H1 (cell line): ENCODE measurements around the gene SMARCA2. TPM values are rescaled to one million over a fixed set of nuclear protein-coding genes. Genes with fewer than 3 reads are reported as not detected.

Experiments
- CTCF ChIA-PET: fragments of 300-600 bp; sonication (Branson Sonifier 250); formaldehyde crosslinking; loops from one replicate; lab custom pipeline; 2021; ENCODE audit not compliant: partially characterized antibody; lab: Charles Lee
- POLR2A ChIA-PET: fragments of 300-600 bp; sonication (Branson Sonifier 250); formaldehyde crosslinking; loops from one replicate; lab custom pipeline; 2021; ENCODE audit warnings: inconsistent platforms; ENCODE audit not compliant: partially characterized antibody; lab: Charles Lee
- DNase-seq, 2 experiments: peaks; one replicate each; pipeline versions ENCODE4 v3.0.0 to v3.0.0-alpha.2; 2010 to 2022; ENCODE audit warnings: low spot score in 2 of 2, low read depth in 1 of 2, mixed read lengths in 1 of 2
- FAIRE-seq: peaks from 2 replicates; lab custom pipeline; 2011; peaks lifted over from hg19 to GRCh38; lab: Jason Lieb, UNC
- H2AFZ ChIP-seq: 2 replicates; pipeline ENCODE4 v1.8.1; 2012; ENCODE audit warnings: low read length, inconsistent platforms
- H2AK5ac ChIP-seq: 2 replicates; pipeline ENCODE4 v1.6.1; 2013; ENCODE audit warnings: low read depth, low read length
- H2BK120ac ChIP-seq: replicated peaks from 2 replicates; pipeline ENCODE3; 2013; ENCODE audit warnings: low read depth, low read length, inconsistent platforms
- H2BK12ac ChIP-seq: 2 replicates; pipeline ENCODE4 v1.6.1; 2013; ENCODE audit warnings: low read depth, low read length
- H2BK15ac ChIP-seq: 2 replicates; pipeline ENCODE4 v1.6.1; 2013; ENCODE audit warnings: low read length
- H2BK20ac ChIP-seq: 2 replicates; pipeline ENCODE4 v1.6.1; 2013; ENCODE audit warnings: low read length
- H2BK5ac ChIP-seq: 2 replicates; pipeline ENCODE4 v1.6.1; 2013; ENCODE audit warnings: low read depth, low read length
- H3K14ac ChIP-seq: 2 replicates; pipeline ENCODE4 v1.6.1; 2013; ENCODE audit warnings: inconsistent platforms; ENCODE audit not compliant: insufficient read length
- H3K18ac ChIP-seq: 2 replicates; pipeline ENCODE4 v1.6.1; 2013; ENCODE audit warnings: low read length; ENCODE audit errors: extremely low read depth
- H3K23ac ChIP-seq: 2 replicates; pipeline ENCODE4 v1.6.1; 2013; ENCODE audit warnings: inconsistent platforms; ENCODE audit not compliant: insufficient read length
- H3K23me2 ChIP-seq: 2 replicates; pipeline ENCODE4 v1.6.1; 2013; ENCODE audit warnings: low read depth, low read length
- H3K27ac ChIP-seq: 2 replicates; pipeline ENCODE4 v1.6.1; 2011; ENCODE audit warnings: low read depth, low read length, inconsistent platforms
- H3K27me3 ChIP-seq, 4 experiments: replicated peaks in 1 of 4; 1 replicate in 1 of 4; 2 replicates in 3 of 4; pipeline versions ENCODE4 v1.6.1 to v1.8.1; 2011 to 2013; ENCODE audit warnings: low read length in 3 of 4, mild to moderate bottlenecking in 3 of 4, inconsistent platforms in 2 of 4, mixed read lengths in 2 of 4, moderate library complexity in 1 of 4; ENCODE audit not compliant: control insufficient read depth in 3 of 4, insufficient read depth in 3 of 4; ENCODE audit errors: extremely low read depth in 1 of 4
- H3K36me3 ChIP-seq, 4 experiments: 2 replicates each; pipeline versions ENCODE4 v1.6.1 to v1.8.1; 2011 to 2013; ENCODE audit warnings: mild to moderate bottlenecking in 4 of 4, low read length in 3 of 4, moderate library complexity in 2 of 4, control low read depth in 1 of 4, inconsistent platforms in 1 of 4; ENCODE audit not compliant: insufficient read depth in 4 of 4, control insufficient read depth in 2 of 4
- H3K4ac ChIP-seq: replicated peaks from 2 replicates; pipeline ENCODE3; 2013; ENCODE audit warnings: low read length, low read depth, mixed read lengths, inconsistent platforms; ENCODE audit not compliant: insufficient read length
- H3K4me1 ChIP-seq, 4 experiments: replicated peaks in 1 of 4; 1 replicate in 1 of 4; 2 replicates in 3 of 4; pipeline versions ENCODE4 v1.6.1 to v1.8.1; 2011 to 2013; ENCODE audit warnings: low read length in 3 of 4, inconsistent platforms in 2 of 4, mixed read lengths in 1 of 4; ENCODE audit not compliant: insufficient read depth in 4 of 4, control insufficient read depth in 3 of 4
- H3K4me2 ChIP-seq, 2 experiments: 2 replicates each; pipeline versions ENCODE4 v1.6.1 to v1.8.1; 2011 to 2013; ENCODE audit warnings: low read depth in 2 of 2, low read length in 2 of 2, control low read depth in 1 of 2, inconsistent platforms in 1 of 2, mild to moderate bottlenecking in 1 of 2; ENCODE audit not compliant: insufficient read depth in 1 of 2
- H3K4me3 ChIP-seq, 4 experiments: fragments of 200-600, 300-600 bp in 1 of 4; sonication (generic), shearing (Covaris generic), sonication (Bioruptor Twin) in 1 of 4; 2 replicates each; pipeline versions ENCODE4 v1.5.1 to v1.8.1; 2011 to 2016; ENCODE audit warnings: low read length in 4 of 4, low read depth in 3 of 4, control low read depth in 2 of 4, inconsistent platforms in 2 of 4, mild to moderate bottlenecking in 2 of 4, mixed read lengths in 1 of 4, moderate library complexity in 1 of 4; ENCODE audit not compliant: insufficient read depth in 2 of 4; ENCODE audit errors: extremely low read depth in 1 of 4
- H3K56ac ChIP-seq: replicated peaks from 2 replicates; pipeline ENCODE3; 2013; ENCODE audit warnings: low read depth, mild to moderate bottlenecking, mixed read lengths, low read length, inconsistent platforms; ENCODE audit not compliant: insufficient read length
- H3K79me1 ChIP-seq: 2 replicates; pipeline ENCODE4 v1.6.1; 2013; ENCODE audit warnings: low read depth, low read length, control low read depth
- H3K79me2 ChIP-seq, 2 experiments: 2 replicates each; pipeline versions ENCODE4 v1.6.1 to v1.8.1; 2012 to 2013; ENCODE audit warnings: low read length in 2 of 2, mild to moderate bottlenecking in 2 of 2, inconsistent platforms in 1 of 2; ENCODE audit not compliant: insufficient read depth in 2 of 2, control insufficient read depth in 1 of 2
- H3K9ac ChIP-seq, 4 experiments: replicated peaks in 1 of 4; 1 replicate in 1 of 4; 2 replicates in 3 of 4; pipeline versions ENCODE4 v1.6.1 to v1.8.1; 2011 to 2013; ENCODE audit warnings: low read depth in 3 of 4, low read length in 3 of 4, control low read depth in 2 of 4, mild to moderate bottlenecking in 2 of 4, moderate library complexity in 2 of 4, inconsistent platforms in 1 of 4; ENCODE audit errors: extremely low read depth in 1 of 4
- H3K9me3 ChIP-seq, 2 experiments: 2 replicates each; pipeline versions ENCODE4 v1.6.1 to v1.8.1; 2012 to 2013; ENCODE audit warnings: mild to moderate bottlenecking in 2 of 2, moderate library complexity in 2 of 2, control low read depth in 1 of 2, inconsistent platforms in 1 of 2, low read depth in 1 of 2, low read length in 1 of 2, mixed read lengths in 1 of 2; ENCODE audit not compliant: insufficient read depth in 2 of 2
- H4K20me1 ChIP-seq, 2 experiments: replicated peaks in 1 of 2; 2 replicates each; pipeline versions ENCODE3 to v1.8.1; 2011 to 2013; ENCODE audit warnings: inconsistent platforms in 2 of 2, low read length in 2 of 2, mild to moderate bottlenecking in 1 of 2; ENCODE audit not compliant: insufficient read depth in 2 of 2, control insufficient read depth in 1 of 2
- H4K5ac ChIP-seq: 2 replicates; pipeline ENCODE4 v1.6.1; 2013; ENCODE audit warnings: low read length, low read depth, mixed read lengths, inconsistent platforms; ENCODE audit not compliant: insufficient read length
- H4K8ac ChIP-seq: 2 replicates; pipeline ENCODE4 v1.8.0; 2013; ENCODE audit warnings: mild to moderate bottlenecking, moderate library complexity, low read length, inconsistent platforms; ENCODE audit not compliant: insufficient read depth; ENCODE audit errors: extremely low read depth
- H4K91ac ChIP-seq: replicated peaks from 2 replicates; pipeline ENCODE3; 2013; ENCODE audit warnings: low read length, mixed read lengths, inconsistent platforms; ENCODE audit not compliant: insufficient read length
- BACH1 ChIP-seq: IDR thresholded peaks from 2 replicates; pipeline ENCODE4 v1.6.1; 2012; ENCODE audit warnings: low read length, improper control_type of control experiment
- BCL11A ChIP-seq, 2 experiments: IDR thresholded peaks; one replicate each; pipeline ENCODE4 v1.6.1; 2011; ENCODE audit warnings: low read depth in 2 of 2, low read length in 2 of 2, mild to moderate bottlenecking in 2 of 2
- CTCF ChIP-seq, 3 experiments: IDR thresholded peaks; 1 replicate in 2 of 3; 2 replicates in 1 of 3; pipeline versions ENCODE4 v1.5.1 to v1.6.1; 2011; ENCODE audit warnings: low read length in 3 of 3, mild to moderate bottlenecking in 3 of 3, inconsistent platforms in 2 of 3, low read depth in 1 of 3, moderate library complexity in 1 of 3; ENCODE audit not compliant: insufficient read depth in 1 of 3; ENCODE audit errors: control extremely low read depth in 1 of 3
- EP300 ChIP-seq, 2 experiments: IDR thresholded peaks; 1 replicate in 1 of 2; 2 replicates in 1 of 2; pipeline ENCODE4 v1.6.1; 2011 to 2012; ENCODE audit warnings: low read depth in 2 of 2, low read length in 2 of 2, mild to moderate bottlenecking in 2 of 2, borderline replicate concordance in 1 of 2, inconsistent platforms in 1 of 2, moderate library complexity in 1 of 2
- KDM1A ChIP-seq: fragments of 200-600, 300-600 bp; sonication (generic); IDR thresholded peaks from 2 replicates; pipeline ENCODE4 v1.7.1; 2016; ENCODE audit warnings: mild to moderate bottlenecking, low read length, borderline replicate concordance
- RAD21 ChIP-seq, 2 experiments: IDR thresholded peaks in 1 of 2; conservative IDR thresholded peaks in 1 of 2; 2 replicates each; pipeline ENCODE4 v1.6.1; 2011; ENCODE audit warnings: low read depth in 2 of 2, low read length in 2 of 2, improper control_type of control experiment in 1 of 2, inconsistent platforms in 1 of 2, mild to moderate bottlenecking in 1 of 2, moderate library complexity in 1 of 2
- RBBP5 ChIP-seq: IDR thresholded peaks from 2 replicates; pipeline ENCODE4 v1.7.1; 2012; ENCODE audit warnings: low read depth, mild to moderate bottlenecking, inconsistent platforms, low read length, moderate library complexity, borderline replicate concordance
- TEAD4 ChIP-seq: IDR thresholded peaks from 2 replicates; pipeline ENCODE4 v1.6.1; 2012; ENCODE audit warnings: low read depth, low read length, inconsistent platforms, mixed read lengths
- WGBS, 2 experiments: shearing (Covaris generic) in 1 of 2; methylation state at CpG; one replicate each; pipeline versions ENCODE4 v1.1.6 to v1.1.7; 2013 to 2015; ENCODE audit warnings: low lambda C conversion rate in 2 of 2, mixed read lengths in 2 of 2, inconsistent platforms in 1 of 2, low coverage in 1 of 2, missing lambda C conversion rate in 1 of 2; ENCODE audit not compliant: insufficient replicate concordance in 2 of 2, insufficient coverage in 1 of 2, insufficient read length in 1 of 2; ENCODE audit errors: extremely low coverage in 1 of 2, missing lambda C conversion rate in 1 of 2; 5-methylcytosine and 5-hydroxymethylcytosine counted together
- polyA plus RNA-seq, 7 experiments: library from polyadenylated mRNA; depleted of rRNA in 3 of 7; stranded (reverse) in 5 of 7; unstranded in 2 of 7; fragments of >200 nt in 5 of 7; fragments of 200-250 nt in 2 of 7; gene quantifications; 1 replicate in 5 of 7; 2 replicates in 1 of 7; 4 replicates in 1 of 7; pipeline versions ENCODE4 v1.2.1 to v1.2.3, GENCODE V29; 2011 to 2013; ENCODE audit warnings: missing spikeins in 2 of 7, mixed read lengths in 2 of 7
- total RNA-seq: library from RNA; stranded (reverse); fragmentation: NEBNext Ultra II Directional; extraction: Animal tissue kit (Norgen Biotek cat#: 25700); gene quantifications from 2 replicates; pipeline ENCODE4 v1.2.1, GENCODE V29; 2021

SMARCA2 gene
- total and polyA plus RNA-seq, 2 of the 8 experiments (the other 6 are each of a cell fraction or from before 2014, with no cell fraction given) = 6.3 to 21.7 TPM

- H2AK5ac ChIP-seq = 0 out of 2 replicates have a peak overlapping the region, but pooled peaks have one; percentile 6
- no peak for DNase-seq
- H2BK5ac ChIP-seq = peak overlapping the region; percentile 86
- peak overlapping the region; percentile 43 for H3K27ac ChIP-seq
- no peak overlapping the region for H3K14ac ChIP-seq
- H2BK15ac ChIP-seq = no peak overlapping the region
- H3K4ac ChIP-seq = no peak overlapping the region
- H2BK12ac ChIP-seq = peak overlapping the region; percentile 61; the same call in 1 of the 2 replicates
- no peak overlapping the region for H2AFZ ChIP-seq
- H4K91ac ChIP-seq = peak overlapping the region; percentile 45
- no peak overlapping the region for H3K4me3 ChIP-seq
- WGBS, 2 experiments = 66% methylated on average over 2 of the region's 2 CpGs; no CpG with 5 or more reads in 1 of the 2 experiments
- no peaks in the 10 kb centered on the region for H3K27me3 ChIP-seq
- H3K23me2 ChIP-seq = no peaks in the 10 kb centered on the region
- H3K36me3 ChIP-seq = no peaks in the 10 kb centered on the region
- TF ChIP-seq BACH1 = no peak
- no peak for TF ChIP-seq RBBP5
- no peak for TF ChIP-seq RAD21 (IDR thresholded peaks at IDR 0.05 in 1 of 2, conservative IDR thresholded peaks at IDR 0.05 in 1 of 2; ENCODE audit: low read depth in 2 of 2, low read length in 2 of 2)
- TF ChIP-seq KDM1A = no peak
- TF ChIP-seq CTCF (IDR thresholded peaks at IDR 0.05; ENCODE audit: control extremely low read depth in 1 of 3, insufficient read depth in 1 of 3, low read depth in 1 of 3, low read length in 3 of 3) = no peak
- TF ChIP-seq TEAD4 = peak; percentile 70
- TF ChIP-seq BCL11A (IDR thresholded peaks at IDR 0.05; ENCODE audit: low read depth in 2 of 2, low read length in 2 of 2) = no peak
- TF ChIP-seq EP300 (IDR thresholded peaks at IDR 0.05; ENCODE audit: borderline replicate concordance in 1 of 2, low read depth in 2 of 2, low read length in 2 of 2) = no peak
- TF ChIP-seq, all 59 proteins: peak for 1
- Histone ChIP-seq H4K5ac (peak overlapping the region; percentile 49), H3K4me1 (peaks cover 5 to 18% (median 16%) of the 10 kb centered on the region in 4 experiments; a peak in 6 of 7 replicates), H3K18ac (no peak overlapping the region; the same call in 1 of the 2 replicates), H3K23ac (no peak overlapping the region), H3K56ac (no peak overlapping the region), H3K79me1 (no peaks in the 10 kb centered on the region), H2BK20ac (0 out of 2 replicates have a peak overlapping the region, but pooled peaks have one; percentile 6), H4K20me1 (no peaks in the 10 kb centered on the region), H4K8ac (no peak overlapping the region), H2BK120ac (peak overlapping the region; percentile 12), H3K9me3 (no peaks in the 10 kb centered on the region), H3K4me2 (peak overlapping the region in 1 of 2 experiments; percentile 13; a peak in 1 of 4 replicates), H3K79me2 (no peaks in the 10 kb centered on the region), H3K9ac (no peak overlapping the region)
- FAIRE-seq = no peak
- ChIA-PET CTCF (interaction anchor here (0.9 to 3.9 kb wide), 19 partner anchors 9 to 437 kb away, joined by 3 to 29 read pairs (median 4); no protein-coding TSS in a partner anchor), POLR2A (interaction anchor here (0.9 to 1.9 kb wide), 5 partner anchors 9 to 34 kb away, joined by 3 to 6 read pairs (median 3); no protein-coding TSS in a partner anchor)
Observed at GRCh38 chr9:2180704-2181103, 165.6 kb downstream of the SMARCA2 start.
